NCI-H510A (cell line): ENCODE results near the gene SRGAP2B.
"Not testable (repeated sequence)": the region's sequence is repeated elsewhere in the genome, so short reads cannot be mapped to it uniquely, and the experiment has no call there.

Source experiments
- DNase-seq: peaks from one replicate; lab custom pipeline; 2025; lab: John Stamatoyannopoulos, UW

Gene SRGAP2B

DNA sequence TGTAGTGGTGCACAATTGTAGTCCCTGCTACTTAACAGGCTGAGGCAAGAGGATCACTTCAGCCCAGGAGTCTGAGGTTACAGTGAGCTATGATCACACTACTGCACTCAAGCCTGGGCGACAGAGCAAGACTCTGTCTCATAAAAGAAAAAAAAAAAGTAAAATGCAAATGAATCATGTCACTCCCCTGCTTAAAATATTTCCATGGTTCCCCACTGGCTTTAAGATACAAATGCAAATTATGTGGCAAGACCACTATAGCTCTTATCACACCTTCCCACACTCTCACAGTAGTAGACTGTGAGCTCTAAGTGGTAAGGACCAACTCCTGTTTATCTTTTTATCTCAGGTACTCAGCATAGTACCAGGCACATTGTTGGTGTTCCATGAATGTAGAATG, 53.6 kb downstream of the SRGAP2B start:
- not testable (repeated sequence) for DNase-seq

DNA sequence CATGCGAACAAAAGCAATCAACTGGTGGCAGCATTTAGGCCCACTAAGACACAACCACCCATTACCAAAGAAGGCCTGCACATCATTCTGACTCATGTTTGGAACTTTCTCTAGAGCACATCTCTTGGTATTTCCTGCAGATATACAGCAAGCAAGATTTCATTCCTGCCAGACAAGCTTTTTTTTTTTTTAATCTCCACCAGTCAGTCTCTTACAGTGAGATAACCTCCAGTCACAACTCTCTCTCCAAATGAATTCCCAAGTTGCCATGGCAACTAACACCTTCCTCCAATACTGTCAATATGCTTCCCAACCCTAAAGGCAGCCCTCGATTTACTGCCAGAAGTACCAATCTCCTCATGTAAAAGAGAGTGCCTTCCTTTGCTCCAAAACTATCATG, 59.1 kb downstream of the SRGAP2B start:
- DNase-seq = not testable (repeated sequence)

DNA sequence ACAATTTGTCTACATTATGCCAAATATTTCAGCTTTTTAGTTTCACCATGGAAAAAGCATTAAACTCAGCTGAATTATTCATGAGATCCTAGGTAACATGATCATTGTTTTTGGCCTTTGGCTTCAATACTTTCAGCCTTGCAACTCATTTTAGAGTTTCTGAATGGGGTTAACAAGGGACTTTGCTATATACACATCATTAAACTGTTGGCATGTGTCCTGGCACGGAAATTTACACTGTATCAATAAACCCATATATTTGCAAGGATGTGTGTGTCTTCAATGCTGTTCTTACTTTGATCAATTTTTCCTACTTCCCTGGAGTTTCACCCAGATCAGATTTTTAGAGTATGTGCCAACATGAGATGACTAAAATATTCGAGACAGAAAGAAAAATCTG, 61.6 kb downstream of the SRGAP2B start:
- DNase-seq = not testable (repeated sequence)

DNA sequence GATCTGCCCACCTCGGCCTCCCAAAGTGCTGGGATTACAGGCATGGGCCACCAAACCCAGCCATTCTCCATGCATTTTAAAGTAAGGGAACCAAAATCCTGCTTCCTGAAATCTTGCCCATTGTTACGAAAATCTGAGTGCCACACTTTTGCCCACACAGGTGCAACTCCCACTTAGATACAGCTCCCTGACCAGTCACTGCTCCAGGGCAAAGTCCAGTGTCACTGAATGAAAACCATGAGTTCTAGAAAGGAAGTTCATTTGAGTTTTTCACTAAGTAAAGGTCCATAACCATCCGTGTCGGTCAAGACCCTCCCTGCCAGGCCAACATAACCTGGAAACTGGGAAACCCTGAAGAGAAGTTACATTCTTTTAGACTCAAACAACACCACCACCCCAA, 67.9 kb downstream of the SRGAP2B start:
- DNase-seq = not testable (repeated sequence)

DNA sequence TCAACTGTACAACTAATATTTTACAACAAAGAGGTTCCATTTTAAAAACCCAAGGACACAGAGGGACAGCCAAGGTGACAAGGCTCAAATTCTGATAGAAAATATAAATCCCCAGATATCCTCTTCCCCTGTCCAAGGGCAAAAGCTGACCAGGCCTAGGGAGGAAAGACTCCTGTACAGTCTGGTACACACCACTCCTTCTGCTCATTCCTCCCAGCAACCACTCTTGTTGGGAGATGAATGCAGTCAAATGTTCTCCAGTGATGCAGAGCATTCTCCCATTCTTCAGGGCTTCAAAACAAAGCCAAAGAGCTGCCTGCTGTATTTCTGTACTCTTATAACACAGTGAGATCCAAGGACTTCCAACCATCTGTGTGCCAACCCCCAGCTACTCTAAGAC, 69.8 kb downstream of the SRGAP2B start:
- not testable (repeated sequence) for DNase-seq

DNA sequence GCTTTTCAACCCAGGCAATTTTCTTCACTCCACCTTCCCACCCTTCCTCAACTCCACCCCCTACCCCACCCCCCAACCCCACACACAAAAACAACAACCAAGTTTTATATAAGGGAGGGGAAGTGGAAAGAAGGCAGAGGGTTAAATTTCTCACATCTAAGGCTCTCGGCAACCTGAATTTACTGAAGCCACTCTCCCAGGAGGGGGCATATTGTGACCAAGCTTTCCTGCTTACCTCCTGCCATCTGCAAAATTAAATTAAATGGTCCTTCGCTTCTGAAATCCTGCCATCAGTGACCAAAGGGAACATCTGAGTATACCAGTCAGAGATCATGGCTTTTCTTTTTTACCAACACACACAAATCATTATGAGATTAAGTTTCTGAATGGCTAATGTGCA, 72.9 kb downstream of the SRGAP2B start:
- DNase-seq = not testable (repeated sequence)

DNA sequence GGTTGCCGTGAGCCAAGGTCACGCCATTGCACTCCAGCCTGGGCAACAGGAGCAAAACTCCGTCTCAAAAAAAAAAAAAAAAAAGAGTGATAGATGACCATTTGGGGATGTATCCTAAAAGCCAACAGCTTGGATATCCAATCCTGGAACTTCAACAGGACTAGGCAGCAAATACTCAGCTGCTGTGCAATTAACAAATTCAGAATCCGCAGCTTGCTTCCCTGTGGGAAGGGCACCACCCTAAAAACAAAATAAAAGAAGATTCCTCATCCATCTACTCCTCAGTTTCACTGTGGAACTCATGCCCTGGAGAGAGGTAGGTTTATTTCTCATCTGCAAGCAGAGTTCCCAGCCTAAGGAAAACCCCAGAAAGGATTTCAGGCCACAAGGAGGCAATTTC, 73.4 kb downstream of the SRGAP2B start:
- DNase-seq = not testable (repeated sequence)

DNA sequence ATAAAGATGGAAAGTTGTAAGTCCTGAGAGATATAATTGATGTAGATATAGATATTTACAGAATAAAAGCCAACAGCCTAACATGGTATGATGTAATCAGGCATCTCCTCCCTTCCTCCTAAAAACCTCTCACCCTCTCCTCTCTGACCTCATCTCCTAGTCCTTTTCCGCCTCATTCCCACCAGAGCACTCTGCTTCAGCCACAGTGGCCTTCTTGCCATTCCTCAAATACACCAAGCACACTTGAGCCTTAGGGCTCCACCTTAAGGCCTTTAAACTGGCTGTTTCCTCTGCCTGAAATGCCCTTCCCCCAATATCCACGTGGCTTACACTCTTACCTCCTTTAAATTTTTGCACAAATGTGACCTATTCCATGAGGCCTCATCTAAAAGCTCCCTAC, 75.4 kb downstream of the SRGAP2B start:
- not testable (repeated sequence) for DNase-seq

DNA sequence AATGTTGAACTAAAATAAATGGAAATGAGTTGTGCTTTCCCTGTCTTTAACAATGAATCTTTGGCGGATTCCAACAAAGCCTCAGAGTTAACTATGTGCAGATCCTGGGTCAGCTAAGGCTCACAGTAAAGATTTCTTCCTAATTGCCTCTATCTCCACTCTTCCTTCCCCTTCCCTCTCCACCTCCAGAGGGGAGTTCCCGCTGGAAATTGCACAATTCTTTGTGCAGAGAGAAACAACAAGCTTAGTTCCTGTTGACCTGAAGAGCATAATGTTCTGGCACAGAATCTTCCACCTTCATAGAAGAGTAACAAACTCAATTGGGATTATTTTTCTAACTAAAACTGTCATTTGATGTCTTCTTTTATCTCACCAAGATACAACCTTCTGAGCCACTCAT, 77.4 kb downstream of the SRGAP2B start:
- DNase-seq = not testable (repeated sequence)

DNA sequence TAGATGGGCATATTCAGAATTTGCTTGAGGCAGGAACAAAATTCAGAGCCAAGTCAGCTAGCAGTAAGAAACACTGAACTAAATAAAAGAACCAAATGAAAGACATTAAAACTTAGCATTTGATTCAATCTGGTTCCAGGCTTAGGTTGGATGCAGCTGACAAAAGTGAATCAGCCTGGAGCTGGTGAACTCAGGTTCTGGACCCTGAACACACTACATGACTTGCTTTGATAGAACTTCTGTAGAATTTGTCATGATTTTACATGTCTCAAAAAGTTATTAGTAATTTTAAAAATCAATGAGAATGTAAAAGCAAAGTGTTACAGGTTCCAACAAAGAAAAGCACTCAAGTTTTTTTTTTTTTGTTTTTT, 78.7 kb downstream of the SRGAP2B start:
- DNase-seq = not testable (repeated sequence)

DNA sequence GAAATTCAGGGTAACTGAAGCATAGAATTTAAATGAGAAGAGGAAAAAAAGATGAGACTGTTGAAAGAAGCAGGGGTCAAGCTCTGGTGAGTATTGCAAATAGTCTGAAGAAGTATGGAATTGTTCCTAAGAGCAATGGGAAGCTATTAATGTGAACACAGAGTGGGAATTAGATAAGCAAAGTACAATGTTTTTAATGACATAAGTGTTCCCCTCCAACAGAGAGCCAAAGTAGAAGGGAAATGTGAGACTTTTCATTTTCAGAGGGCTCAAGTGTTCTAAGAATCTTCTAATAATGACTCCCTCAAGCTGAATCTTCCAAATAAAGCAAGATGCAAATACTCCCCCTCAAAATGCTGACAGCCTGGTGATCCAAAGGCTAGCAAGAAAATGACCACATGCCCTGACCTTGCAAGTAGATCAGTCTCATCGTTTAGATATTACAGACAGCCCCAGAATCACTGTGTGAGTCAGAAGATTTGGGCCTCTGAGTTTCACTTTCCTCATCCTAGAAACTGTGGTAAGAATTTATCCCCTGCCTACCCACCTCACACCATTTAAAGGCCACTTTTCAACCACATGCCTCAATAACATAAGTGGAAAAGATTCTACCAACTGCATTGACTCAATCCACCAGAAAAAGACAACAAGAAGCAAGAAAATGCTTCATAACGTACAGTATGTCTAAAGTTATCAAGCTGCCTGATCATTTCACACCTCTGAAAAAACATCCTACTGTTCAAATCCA, 79.2 kb downstream of the SRGAP2B start:
- not testable (repeated sequence) for DNase-seq

DNA sequence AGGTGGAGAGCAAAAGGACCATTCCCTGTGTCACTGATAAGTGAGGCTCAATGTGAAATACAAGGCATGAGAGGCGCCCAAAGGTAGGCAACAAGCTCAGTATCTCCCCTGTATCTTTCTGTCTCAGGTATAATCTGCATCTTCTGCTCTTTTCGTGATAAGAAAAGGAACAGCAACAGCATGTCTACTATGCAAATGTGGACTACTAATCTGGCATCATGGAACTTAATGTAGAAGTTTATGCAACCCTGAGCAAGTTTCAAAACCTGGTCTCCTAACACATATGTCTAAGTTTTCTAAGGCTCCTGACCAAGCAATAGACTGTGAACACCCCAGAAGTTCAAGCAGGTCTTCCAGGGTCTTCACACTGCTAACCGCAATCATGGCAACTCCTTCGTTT, 81.8 kb downstream of the SRGAP2B start:
- not testable (repeated sequence) for DNase-seq

DNA sequence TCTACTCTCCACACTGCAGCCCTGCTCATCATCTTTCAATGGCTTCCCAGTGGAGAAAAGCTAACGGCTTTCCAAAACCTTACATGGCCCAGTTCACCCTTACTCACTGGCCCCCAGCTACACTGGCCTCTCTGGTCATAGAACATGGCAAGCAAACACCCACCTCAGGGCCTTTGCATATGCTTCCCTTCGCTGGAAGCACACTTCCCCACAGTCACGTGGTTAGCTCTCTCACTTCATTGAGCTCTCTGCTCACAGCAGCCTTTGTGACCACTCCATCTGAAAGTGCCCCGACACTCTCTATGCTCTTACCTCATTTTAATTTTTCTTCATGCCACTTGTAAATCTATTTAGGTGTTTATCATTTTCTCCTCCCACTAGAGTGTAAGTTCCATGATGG, 83.3 kb downstream of the SRGAP2B start:
- not testable (repeated sequence) for DNase-seq

DNA sequence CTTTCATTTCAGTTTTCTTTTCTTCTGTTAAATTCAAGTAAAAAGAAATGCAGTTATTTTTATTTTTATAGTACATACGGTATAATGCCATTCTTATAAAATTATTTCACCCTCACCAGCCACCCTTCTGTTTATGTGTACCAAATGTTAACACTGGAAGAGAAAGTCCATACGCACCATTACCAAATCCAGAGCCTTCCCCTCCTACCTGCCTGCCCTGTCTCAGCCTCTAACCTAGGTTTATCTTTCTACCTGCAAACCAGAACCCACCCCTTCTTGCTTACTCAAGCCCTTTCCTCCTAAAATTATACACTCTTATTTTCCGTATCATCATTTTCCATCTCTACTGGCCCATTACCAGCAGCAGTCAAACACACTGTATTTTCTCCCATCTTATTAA, 84.5 kb downstream of the SRGAP2B start:
- DNase-seq = not testable (repeated sequence)

DNA sequence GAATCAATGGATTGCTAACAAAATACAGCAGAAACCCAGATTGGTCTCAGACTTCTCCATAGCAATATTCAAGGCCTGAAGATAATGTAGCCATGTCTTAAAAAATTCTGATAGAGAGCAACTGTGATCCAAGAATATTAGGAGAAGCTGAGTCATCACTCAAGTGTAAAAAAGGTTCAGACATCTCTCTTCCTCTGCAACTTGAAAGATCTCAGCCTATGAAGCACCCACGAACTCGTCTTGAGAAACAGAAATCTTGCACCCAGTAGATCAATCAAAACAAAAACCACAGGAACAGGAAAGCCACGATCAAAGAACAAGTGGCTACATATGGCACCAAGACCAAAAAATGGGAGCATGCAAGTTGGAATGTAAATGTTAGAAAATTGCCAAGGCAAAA, 85.2 kb downstream of the SRGAP2B start:
- DNase-seq = not testable (repeated sequence)

DNA sequence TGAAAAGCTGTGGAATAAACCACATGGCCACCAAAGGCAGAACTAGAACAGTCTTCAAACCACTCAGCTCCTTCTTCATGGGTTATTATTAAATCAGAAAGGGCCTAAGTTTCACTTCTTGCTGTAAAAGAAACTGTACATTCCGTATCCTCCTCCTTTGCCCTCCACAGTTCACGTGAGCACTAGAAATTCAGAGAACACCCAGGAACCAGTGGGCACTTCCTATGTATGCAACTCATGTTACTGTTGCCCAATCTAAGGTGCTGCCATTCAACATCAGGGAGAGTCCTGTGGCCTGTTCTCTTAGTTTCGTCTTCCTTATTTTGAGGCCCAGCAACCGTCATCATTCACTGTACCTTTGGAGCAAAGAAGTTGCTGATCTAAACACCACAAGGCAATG, 86.7 kb downstream of the SRGAP2B start:
- not testable (repeated sequence) for DNase-seq

DNA sequence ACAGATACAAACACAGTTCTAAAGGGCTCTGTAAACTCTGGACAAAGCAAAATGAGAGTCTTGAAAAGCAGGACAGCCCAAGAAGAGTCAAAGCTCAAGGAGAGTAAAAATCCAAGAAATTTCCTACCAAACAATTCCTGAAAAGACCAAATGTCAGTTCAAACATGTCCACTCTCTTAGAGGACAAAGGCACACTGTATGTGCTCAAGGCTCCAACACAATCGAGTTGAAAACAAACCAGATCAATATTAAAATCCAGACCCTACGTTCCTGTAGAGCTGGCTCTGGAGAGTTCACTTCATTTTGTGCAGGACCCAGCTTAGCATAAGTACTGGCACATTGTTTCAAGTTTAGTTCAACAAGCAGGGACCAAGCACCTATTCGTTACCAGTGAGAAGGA, 90.0 kb downstream of the SRGAP2B start:
- DNase-seq = not testable (repeated sequence)

DNA sequence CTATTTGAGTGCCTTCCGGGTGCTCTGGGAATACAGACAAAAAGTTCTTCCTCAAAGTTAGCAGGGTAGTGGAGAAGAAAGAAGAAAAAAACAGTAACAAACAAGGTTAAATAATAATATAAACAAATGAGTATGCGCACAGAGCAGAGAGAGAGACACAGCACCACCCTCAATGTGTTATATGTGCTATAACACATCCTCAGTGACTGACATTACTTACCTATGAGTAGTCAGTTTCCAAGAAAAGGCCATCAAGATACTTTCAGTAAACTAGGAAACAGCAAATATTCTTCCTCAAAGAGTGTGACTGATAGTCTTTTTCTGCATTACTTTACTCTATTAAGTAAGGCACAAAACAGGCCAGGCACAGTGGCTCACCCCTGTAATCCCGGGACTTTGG, 93.7 kb downstream of the SRGAP2B start:
- DNase-seq = not testable (repeated sequence)

DNA sequence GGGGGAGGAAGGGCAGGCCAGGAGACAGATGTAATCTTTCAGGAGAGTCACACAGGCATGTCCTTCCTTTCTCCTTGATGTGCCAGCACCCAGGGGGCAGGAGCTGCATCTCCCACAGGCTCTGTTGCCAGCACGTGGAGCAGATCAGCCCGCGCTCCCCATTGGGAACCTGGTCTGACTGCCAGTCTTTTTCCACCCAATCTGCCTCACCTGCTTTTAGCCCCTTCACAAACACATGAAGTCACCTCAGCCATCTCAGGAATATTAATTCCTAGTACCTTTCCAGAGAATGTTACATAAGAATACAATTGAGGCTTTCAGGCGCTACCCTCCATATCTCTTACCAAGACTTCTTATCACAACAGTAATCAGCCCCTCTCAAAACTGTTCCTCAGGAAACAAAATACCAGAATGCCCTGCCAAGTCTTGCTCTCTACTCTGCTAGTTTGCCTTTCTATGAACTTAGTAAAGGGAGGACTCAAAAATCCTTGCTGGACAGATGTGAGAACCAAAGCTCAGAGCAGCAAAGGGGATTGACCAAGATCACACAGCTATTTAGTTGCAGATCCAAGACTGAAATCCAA, 94.3 kb downstream of the SRGAP2B start:
- DNase-seq = not testable (repeated sequence)

DNA sequence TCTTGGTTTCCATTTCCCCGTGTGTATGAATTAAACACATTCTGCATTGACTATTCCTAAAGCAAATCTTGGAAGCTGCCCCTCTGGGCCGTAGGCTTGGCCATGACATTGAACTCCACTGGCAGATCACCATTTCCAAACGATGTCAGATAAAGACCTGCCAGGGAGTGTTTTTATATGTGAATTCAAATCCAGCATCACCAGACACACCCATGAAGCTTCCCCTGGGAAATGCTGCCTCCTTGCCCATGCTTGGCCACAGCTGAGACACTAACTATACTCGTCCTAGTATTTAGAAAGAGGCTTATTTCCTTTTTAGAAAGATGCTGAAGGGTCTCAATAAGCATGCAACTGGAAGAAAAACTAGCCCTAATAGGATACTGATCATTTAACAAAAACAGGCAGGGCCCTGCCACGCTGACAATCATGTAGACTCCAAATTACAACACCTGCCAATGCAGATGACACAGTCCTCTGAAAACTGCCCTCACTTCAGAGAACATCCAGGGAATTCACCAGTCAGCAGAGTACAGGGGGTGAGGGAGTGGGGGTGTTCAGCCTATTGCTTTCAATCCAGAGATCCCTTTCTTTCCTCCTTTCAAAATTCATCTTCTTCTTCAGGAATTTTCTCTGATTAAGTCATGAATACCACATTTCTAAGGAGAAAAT, 94.9 kb downstream of the SRGAP2B start:
- DNase-seq = not testable (repeated sequence)

DNA sequence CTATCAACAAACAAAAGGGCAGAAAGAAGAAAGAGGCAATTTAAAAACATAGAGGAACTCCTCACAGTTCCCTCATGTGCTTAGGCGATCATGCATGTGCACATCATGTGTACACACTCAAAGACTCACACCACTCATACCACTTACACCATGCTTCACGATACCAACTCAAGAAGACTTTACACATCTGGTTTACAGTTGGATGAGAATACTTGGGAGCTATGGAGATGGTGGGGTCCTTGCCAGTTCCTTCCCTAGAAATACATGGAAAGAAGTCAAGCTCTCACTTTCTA, 96.2 kb downstream of the SRGAP2B start:
- DNase-seq = not testable (repeated sequence)

DNA sequence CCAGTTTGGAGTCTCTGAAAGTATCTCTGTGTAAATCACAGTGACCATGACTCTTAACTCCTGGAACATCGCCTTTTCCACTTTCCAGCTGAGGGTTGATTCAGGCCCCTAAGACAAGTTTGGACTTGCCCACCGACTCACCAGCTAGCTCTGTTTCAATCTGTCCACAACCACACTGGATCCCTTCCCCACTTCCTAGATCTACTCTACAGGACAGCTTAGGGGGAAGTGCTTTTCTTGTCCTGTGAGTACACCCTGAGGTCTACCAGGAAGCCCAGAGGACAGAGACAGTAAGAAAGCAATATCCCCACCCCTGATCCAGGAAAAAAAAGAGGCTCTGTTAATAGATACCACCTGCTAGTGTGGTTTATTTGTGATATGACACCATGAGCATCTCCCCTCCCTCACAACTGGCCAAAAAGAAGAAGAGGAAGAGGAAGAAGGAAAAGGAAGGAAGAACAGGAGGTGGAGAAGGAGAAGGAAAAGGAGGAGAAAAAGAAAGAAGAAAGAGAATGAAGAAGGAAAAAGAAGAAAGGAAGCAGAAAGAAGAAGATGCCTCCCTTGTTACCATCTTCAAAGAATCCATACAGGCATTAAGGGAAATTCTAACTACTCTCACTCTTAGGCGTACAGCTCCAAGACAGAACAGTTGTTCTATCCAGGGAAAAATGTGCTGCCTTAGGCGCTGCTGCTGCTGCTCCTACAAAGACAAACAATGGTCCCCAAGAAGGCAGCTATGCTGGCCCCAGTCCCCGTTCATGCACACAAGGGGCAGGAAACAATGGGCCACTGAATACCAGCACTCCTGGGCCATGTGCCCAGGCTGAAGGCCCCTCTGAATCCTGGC, 96.8 kb downstream of the SRGAP2B start:
- DNase-seq = not testable (repeated sequence)
